Large intestine (tissue), 3 donors: ENCODE data around the gene RBM4. TPM values are rescaled to one million over a fixed set of nuclear protein-coding genes. Genes with fewer than 3 reads are reported as not detected.
A peak's percentile ranks its signal among the peaks of the same experiment; 100 is the strongest.

Experiments used
- DNase-seq, 2 donors: peaks; one replicate each; pipeline versions ENCODE4 v3.0.0 to v3.0.0-alpha.2; 2013
- H3K27ac ChIP-seq: one replicate; pipeline ENCODE4 v1.5.1; 2013; ENCODE audit warnings: low read length
- H3K27me3 ChIP-seq: 2 replicates; pipeline ENCODE4 v1.6.1; 2013; ENCODE audit warnings: low read length; ENCODE audit not compliant: control insufficient read depth, insufficient read depth
- H3K36me3 ChIP-seq: 2 replicates; pipeline ENCODE4 v1.6.1; 2013; ENCODE audit warnings: low read length; ENCODE audit not compliant: control insufficient read depth, insufficient read depth
- H3K4me1 ChIP-seq: one replicate; pipeline ENCODE4 v1.6.1; 2013; ENCODE audit warnings: low read length; ENCODE audit not compliant: control insufficient read depth, insufficient read depth
- H3K4me3 ChIP-seq: one replicate; pipeline ENCODE4 v1.5.1; 2013; ENCODE audit warnings: low read length
- H3K9me3 ChIP-seq: one replicate; pipeline ENCODE4 v1.6.1; 2013; ENCODE audit warnings: mild to moderate bottlenecking, low read depth, low read length, moderate library complexity; ENCODE audit not compliant: control insufficient read depth
- WGBS: methylation state at CpG from one replicate; pipeline ENCODE4 v1.1.5; 2013; ENCODE audit warnings: low lambda C conversion rate; ENCODE audit not compliant: insufficient coverage; 5-methylcytosine and 5-hydroxymethylcytosine counted together
- polyA plus RNA-seq: library from polyadenylated mRNA; unstranded; fragments of 120-200 nt; gene quantifications from one replicate; pipeline ENCODE4 v1.2.1, GENCODE V29; 2013

The RBM4 gene
- polyA plus RNA-seq, 1 donor = 145 TPM

DNA sequence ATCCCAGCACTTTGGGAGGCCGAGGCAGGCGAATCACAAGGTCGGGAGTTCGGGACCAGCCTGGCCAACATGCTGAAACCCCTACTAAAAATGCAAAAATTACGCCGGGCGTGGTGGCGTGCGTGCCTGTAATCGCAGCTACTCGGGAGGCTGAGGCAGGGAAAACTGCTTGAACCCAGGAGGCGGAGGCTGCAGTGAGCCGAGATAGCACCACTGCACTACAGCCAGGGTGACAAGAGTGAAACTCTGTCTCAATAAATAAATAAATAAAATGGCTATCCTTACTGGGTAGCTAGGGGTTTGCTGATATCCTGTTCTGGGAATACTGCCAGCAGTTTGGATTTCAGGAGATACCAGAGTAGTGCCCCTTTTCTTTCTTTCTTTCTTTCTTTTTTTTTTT lies 24.4 kb upstream of the RBM4 start:
- H3K27me3 ChIP-seq = no peaks in the 10 kb centered on the region
- no peak overlapping the region for H3K4me3 ChIP-seq
- no peak for DNase-seq
- H3K9me3 ChIP-seq = no peaks in the 10 kb centered on the region
- peaks cover 12% of the 10 kb centered on the region for H3K4me1 ChIP-seq
- no peaks in the 10 kb centered on the region for H3K36me3 ChIP-seq
- H3K27ac ChIP-seq = no peak overlapping the region
- WGBS = 100% methylated on average over 1 of the region's 13 CpGs

DNA sequence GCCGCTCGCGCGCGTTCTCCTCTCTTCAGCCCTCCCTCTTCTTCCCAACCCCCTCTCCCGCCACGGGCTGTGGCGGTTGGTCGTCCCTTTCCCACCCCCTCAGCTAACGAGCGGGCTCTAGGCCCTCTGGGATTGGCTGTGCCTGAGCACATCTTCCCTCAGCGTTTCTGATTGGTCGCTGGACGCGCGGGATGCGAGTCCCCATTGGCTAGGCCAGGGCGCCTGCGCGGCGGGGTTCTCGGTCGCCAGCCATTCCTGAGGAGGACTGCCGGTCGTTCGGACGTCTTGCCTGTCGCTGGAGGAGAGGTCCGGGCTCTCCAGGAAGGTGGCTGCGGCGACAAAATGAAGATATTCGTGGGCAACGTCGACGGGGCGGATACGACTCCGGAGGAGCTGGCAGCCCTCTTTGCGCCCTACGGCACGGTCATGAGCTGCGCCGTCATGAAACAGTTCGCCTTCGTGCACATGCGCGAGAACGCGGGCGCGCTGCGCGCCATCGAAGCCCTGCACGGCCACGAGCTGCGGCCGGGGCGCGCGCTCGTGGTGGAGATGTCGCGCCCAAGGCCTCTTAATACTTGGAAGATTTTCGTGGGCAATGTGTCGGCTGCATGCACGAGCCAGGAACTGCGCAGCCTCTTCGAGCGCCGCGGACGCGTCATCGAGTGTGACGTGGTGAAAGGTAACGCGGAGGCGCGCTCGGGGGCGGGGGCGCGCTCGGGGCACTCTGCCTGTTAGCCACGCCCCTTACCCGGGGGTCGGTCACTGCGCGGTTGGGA lies 21.9 kb upstream of the RBM4 start, which contains the start of gene RBM14:
RBM14 (plus strand) TSS at position 252 of the 776 bp plus-strand sequence; CDS start at position 343, 91 bp downstream.
- Histone ChIP-seq H3K36me3 (peaks cover 9% of the 10 kb centered on the region), H3K4me1 (peaks cover 15% of the 10 kb centered on the region), H3K27ac (peak within 1 kb of the TSS; percentile 98), H3K9me3 (no peaks in the 10 kb centered on the region), H3K4me3 (peak within 1 kb of the TSS; percentile 82), H3K27me3 (no peaks in the 10 kb centered on the region)
- WGBS = no CpG with 5 or more reads among the region's 90 CpGs
- DNase-seq = peak; percentile 99 to 100

DNA sequence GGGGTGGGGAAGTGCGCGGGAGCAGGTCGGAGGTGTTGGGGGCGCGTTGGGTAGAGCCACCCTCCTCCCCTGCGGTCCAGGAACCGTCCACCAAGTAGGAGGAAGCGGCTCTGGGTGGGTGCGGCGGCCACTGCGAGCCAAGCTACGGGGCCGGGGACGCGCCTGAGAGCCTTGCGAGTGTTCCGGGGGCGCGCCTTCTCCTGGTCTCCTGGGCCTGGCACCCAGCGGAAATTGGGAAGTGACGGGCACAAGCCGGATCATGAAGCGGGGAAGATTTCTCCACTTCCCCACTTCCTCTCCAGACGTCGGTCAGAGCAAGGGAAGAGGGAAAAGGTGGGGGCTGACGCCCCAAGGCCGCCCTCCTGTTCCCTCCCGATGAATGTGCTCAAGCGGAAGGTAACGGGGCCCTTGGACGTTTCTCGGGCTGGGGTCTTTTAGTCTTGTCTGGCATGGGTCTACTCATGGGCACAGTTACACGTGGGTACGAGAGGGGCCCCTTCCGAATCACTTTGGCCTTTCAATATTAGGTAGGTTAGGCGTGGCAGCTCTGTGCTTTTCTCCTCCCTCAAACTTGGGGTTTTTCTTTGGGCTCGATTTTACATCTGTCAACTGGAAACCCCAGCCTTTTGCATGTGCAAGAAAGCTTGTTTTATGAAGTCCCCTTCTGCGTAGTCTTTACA lies 21.2 kb upstream of the RBM4 start:
- H3K4me1 ChIP-seq = peaks cover 15% of the 10 kb centered on the region
- H3K4me3 ChIP-seq = peak overlapping the region; percentile 82
- no CpG with 5 or more reads among the region's 38 CpGs for WGBS

DNA sequence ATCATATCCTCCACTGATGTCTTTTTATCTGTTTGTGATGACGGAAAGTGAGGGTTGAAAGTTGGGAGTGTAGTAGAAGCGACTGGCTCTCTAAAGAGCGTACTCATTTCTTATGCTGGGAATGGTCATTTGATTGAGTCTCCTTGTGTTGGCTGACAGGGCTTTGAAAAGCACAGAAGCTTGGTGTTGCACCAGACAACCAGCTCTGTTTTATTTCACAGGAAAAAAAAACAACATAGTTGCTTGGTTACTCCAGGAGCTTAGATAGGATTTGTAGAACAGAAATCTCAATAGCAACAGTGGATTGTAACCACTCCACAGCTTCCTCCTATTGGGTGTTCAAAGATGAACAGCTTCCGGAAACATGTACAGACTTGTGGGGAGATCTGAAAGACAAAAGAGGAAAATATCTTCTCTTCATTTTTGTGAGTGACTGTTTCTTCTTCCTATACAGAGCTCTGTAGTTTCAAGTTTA lies 19.4 kb upstream of the RBM4 start:
- WGBS = 0% methylated on average over 1 of the region's 4 CpGs

More for the DNA sequence above, 21.2 kb upstream of the RBM4 start:
- peaks cover 9% of the 10 kb centered on the region for H3K36me3 ChIP-seq
- H3K27me3 ChIP-seq = no peaks in the 10 kb centered on the region
- no peak for DNase-seq
- no peaks in the 10 kb centered on the region for H3K9me3 ChIP-seq
- peak overlapping the region; percentile 98 for H3K27ac ChIP-seq

DNA sequence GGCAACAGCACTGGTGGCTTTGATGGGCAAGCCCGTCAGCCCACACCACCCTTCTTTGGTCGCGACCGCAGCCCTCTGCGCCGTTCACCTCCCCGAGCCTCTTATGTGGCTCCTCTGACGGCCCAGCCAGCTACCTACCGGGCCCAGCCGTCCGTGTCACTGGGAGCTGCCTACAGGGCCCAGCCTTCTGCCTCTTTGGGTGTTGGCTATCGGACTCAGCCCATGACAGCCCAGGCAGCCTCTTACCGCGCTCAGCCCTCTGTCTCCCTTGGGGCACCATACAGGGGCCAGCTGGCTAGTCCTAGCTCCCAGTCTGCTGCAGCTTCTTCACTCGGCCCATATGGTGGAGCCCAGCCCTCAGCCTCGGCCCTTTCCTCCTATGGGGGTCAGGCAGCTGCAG lies 14.1 kb upstream of the RBM4 start:
- no peak for DNase-seq
- H3K27ac ChIP-seq = no peak overlapping the region
- no peak overlapping the region for H3K4me3 ChIP-seq
- H3K4me1 ChIP-seq = peaks cover 3% of the 10 kb centered on the region
- no peaks in the 10 kb centered on the region for H3K27me3 ChIP-seq
- WGBS = no CpG with 5 or more reads among the region's 16 CpGs
- H3K36me3 ChIP-seq = peaks cover 75% of the 10 kb centered on the region
- no peaks in the 10 kb centered on the region for H3K9me3 ChIP-seq

More for the DNA sequence above, 19.4 kb upstream of the RBM4 start:
- no peaks in the 10 kb centered on the region for H3K9me3 ChIP-seq
- peaks cover 25% of the 10 kb centered on the region for H3K36me3 ChIP-seq
- H3K27me3 ChIP-seq = no peaks in the 10 kb centered on the region
- H3K4me1 ChIP-seq = peaks cover 15% of the 10 kb centered on the region
- peak overlapping the region; percentile 82 for H3K4me3 ChIP-seq
- DNase-seq = peak; percentile 35 to 52
- peak overlapping the region; percentile 37 for H3K27ac ChIP-seq

DNA sequence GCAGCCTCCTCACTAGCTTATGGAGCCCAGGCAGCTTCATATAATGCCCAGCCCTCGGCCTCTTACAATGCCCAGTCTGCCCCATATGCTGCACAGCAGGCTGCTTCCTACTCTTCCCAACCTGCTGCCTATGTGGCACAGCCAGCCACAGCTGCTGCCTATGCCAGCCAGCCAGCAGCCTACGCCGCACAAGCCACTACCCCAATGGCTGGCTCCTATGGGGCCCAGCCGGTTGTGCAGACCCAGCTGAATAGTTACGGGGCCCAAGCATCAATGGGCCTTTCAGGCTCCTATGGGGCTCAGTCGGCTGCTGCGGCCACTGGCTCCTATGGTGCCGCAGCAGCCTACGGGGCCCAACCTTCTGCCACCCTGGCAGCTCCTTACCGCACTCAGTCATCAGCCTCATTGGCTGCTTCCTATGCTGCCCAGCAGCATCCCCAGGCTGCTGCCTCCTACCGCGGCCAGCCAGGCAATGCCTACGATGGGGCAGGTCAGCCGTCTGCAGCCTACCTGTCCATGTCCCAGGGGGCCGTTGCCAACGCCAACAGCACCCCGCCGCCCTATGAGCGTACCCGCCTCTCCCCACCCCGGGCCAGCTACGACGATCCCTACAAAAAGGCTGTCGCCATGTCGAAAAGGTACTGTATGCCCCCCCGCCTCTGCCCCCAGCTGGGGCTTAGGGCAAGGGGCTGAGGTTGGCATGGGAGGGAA lies 13.3 kb upstream of the RBM4 start:
- no CpG with 5 or more reads among the region's 26 CpGs for WGBS
- H3K27ac ChIP-seq = no peak overlapping the region
- DNase-seq = no peak
- H3K4me1 ChIP-seq = no peaks in the 10 kb centered on the region
- no peak overlapping the region for H3K4me3 ChIP-seq
- no peaks in the 10 kb centered on the region for H3K9me3 ChIP-seq
- peaks cover 81% of the 10 kb centered on the region for H3K36me3 ChIP-seq
- no peaks in the 10 kb centered on the region for H3K27me3 ChIP-seq

DNA sequence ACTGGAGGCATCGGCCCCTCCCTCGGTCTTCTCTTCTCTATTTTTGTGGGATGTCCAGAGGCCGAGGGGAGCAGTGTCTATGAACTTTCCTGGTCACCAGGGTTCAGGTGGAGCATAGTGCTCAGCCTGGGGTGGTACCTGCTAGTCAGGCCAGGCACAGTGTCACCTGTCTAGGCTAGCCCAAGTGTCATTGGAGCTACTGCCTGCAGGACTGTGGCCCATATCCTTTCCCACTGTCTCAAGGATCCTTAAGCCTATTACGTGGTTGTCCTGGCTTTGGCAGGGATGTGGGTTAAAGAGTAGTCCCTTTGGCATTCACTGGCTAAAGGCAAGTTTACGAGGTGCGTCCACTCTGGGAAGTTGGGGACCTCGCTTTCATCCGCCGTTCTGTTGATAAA lies 12.8 kb upstream of the RBM4 start:
- peaks cover 80% of the 10 kb centered on the region for H3K36me3 ChIP-seq
- no peaks in the 10 kb centered on the region for H3K27me3 ChIP-seq
- H3K27ac ChIP-seq = no peak overlapping the region
- H3K4me3 ChIP-seq = no peak overlapping the region
- H3K9me3 ChIP-seq = no peaks in the 10 kb centered on the region
- no peaks in the 10 kb centered on the region for H3K4me1 ChIP-seq
- no peak for DNase-seq
- WGBS = no CpG with 5 or more reads among the region's 9 CpGs

DNA sequence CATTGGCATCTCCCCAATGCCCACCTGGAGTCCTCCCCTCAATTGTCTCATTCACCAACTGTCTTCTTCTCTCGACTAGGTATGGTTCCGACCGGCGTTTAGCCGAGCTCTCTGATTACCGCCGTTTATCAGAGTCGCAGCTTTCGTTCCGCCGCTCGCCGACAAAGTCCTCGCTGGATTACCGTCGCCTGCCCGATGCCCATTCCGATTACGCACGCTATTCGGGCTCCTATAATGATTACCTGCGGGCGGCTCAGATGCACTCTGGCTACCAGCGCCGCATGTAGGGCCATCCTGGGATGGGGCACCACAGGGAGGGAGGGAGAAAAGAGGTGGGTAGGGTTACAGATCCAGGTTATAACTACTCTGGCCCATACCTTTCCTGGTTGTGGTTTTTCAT lies 12.1 kb upstream of the RBM4 start:
- H3K36me3 ChIP-seq = peaks cover 75% of the 10 kb centered on the region
- H3K27ac ChIP-seq = no peak overlapping the region
- DNase-seq = no peak

DNA sequence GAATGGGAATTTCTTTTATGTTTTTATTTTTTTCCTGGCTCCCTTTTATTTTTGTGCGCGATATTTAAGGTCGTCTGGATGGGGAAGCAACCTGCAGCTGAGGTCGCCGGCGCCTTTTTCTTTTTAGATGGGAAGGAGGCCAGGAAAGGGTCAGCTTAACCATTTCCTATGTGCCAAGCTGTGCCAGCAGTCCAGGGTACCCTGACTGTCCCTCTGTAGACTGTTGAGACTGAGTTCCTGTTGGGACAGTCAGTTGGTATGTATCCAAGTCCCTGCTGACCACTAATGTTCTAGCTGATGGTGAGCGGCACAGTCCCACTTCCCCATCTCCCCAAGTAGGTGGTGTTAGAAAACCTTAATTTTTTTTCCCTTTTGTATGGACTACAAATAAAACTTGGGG lies 11.6 kb upstream of the RBM4 start:
- H3K27me3 ChIP-seq = no peaks in the 10 kb centered on the region
- no peaks in the 10 kb centered on the region for H3K4me1 ChIP-seq
- H3K36me3 ChIP-seq = peaks cover 78% of the 10 kb centered on the region
- no peak overlapping the region for H3K27ac ChIP-seq
- no peaks in the 10 kb centered on the region for H3K9me3 ChIP-seq
- WGBS = 95% methylated on average over 3 of the region's 7 CpGs
- no peak overlapping the region for H3K4me3 ChIP-seq
- no peak for DNase-seq

More for the DNA sequence above, 12.1 kb upstream of the RBM4 start:
- H3K9me3 ChIP-seq = no peaks in the 10 kb centered on the region
- 96% methylated on average over 5 of the region's 25 CpGs for WGBS
- H3K4me1 ChIP-seq = no peaks in the 10 kb centered on the region
- H3K4me3 ChIP-seq = no peak overlapping the region
- no peaks in the 10 kb centered on the region for H3K27me3 ChIP-seq

DNA sequence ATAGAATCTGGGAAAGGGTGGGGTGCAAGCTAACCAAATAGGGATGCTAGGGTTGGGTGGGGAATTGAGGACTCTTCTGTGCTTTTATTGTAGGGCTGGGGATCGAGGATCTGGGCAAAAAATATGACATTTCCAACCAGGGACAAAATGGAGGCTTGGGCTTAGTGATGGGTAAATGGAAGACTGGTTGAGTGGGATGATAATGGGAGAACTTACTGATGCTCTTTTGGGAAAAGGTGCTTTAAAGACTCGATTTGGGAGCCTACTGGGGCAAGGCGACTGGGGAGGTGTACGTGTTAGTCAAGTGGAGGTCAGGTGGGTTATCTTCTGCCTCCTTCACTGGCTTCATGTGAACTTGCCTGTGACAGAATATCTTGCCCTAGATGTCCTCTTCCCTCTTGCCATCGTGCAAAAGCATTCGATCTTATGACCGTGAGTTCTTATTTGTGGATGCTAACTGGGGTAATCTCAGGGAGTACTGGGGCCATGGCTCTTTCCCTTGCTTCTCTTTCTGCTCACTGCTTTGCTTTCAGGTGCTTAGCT lies 10.4 kb upstream of the RBM4 start:
- H3K4me1 ChIP-seq = no peaks in the 10 kb centered on the region
- WGBS = 100% methylated on average over 2 of the region's 7 CpGs
- H3K9me3 ChIP-seq = no peaks in the 10 kb centered on the region
- H3K27ac ChIP-seq = no peak overlapping the region
- DNase-seq = no peak
- no peak overlapping the region for H3K4me3 ChIP-seq
- no peaks in the 10 kb centered on the region for H3K27me3 ChIP-seq
- peaks cover 75% of the 10 kb centered on the region for H3K36me3 ChIP-seq
